Endothelial cell of umbilical vein (primary cell): ENCODE measurements around the gene RHD.

Experiments
- CTCF ChIP-seq, 2 donors: IDR thresholded peaks; 1 replicate in 1 of 2; 2 replicates in 1 of 2; pipeline ENCODE4 v1.5.1; 2011; ENCODE audit warnings: low read length in 2 of 2, mild to moderate bottlenecking in 2 of 2, moderate library complexity in 2 of 2, control low read depth in 1 of 2, inconsistent platforms in 1 of 2, low read depth in 1 of 2; ENCODE audit not compliant: insufficient read depth in 1 of 2; ENCODE audit errors: extremely low read depth in 1 of 2
- EZH2 ChIP-seq: IDR thresholded peaks from 2 replicates; pipeline ENCODE4 v1.6.1; 2012; ENCODE audit warnings: borderline replicate concordance, low read depth, mild to moderate bottlenecking, moderate library complexity, low read length, inconsistent platforms; ENCODE audit not compliant: severe bottlenecking
- FOS ChIP-seq: IDR thresholded peaks from 2 replicates; pipeline ENCODE4 v1.6.1; 2011; ENCODE audit warnings: mild to moderate bottlenecking, low read length, moderate library complexity, borderline replicate concordance; ENCODE audit not compliant: insufficient read depth
- GATA2 ChIP-seq: IDR thresholded peaks from 2 replicates; pipeline ENCODE4 v1.7.0; 2011; ENCODE audit warnings: low read depth, mild to moderate bottlenecking, moderate library complexity, mixed read lengths, low read length; ENCODE audit not compliant: insufficient read length, insufficient read depth
- JUN ChIP-seq: IDR thresholded peaks from 2 replicates; pipeline ENCODE4 v1.6.1; 2011; ENCODE audit warnings: borderline replicate concordance, low read depth; ENCODE audit not compliant: insufficient read length, insufficient read depth
- MAX ChIP-seq: IDR thresholded peaks from 2 replicates; pipeline ENCODE4 v1.6.1; 2011; ENCODE audit not compliant: insufficient read depth, insufficient read length
- MYC ChIP-seq: IDR thresholded peaks from one replicate; pipeline ENCODE4 v1.6.1; 2011; ENCODE audit warnings: mild to moderate bottlenecking, low read depth, low read length
- POLR2A ChIP-seq: IDR thresholded peaks from 2 replicates; pipeline ENCODE4 v1.6.1; 2012; ENCODE audit warnings: low read depth, mild to moderate bottlenecking, control low read depth, low read length
- POLR2AphosphoS5 ChIP-seq: IDR thresholded peaks from 2 replicates; pipeline ENCODE4 v1.6.1; 2012; ENCODE audit warnings: low read depth, mild to moderate bottlenecking, control low read depth, low read length, moderate library complexity; ENCODE audit not compliant: insufficient read depth

DNA sequence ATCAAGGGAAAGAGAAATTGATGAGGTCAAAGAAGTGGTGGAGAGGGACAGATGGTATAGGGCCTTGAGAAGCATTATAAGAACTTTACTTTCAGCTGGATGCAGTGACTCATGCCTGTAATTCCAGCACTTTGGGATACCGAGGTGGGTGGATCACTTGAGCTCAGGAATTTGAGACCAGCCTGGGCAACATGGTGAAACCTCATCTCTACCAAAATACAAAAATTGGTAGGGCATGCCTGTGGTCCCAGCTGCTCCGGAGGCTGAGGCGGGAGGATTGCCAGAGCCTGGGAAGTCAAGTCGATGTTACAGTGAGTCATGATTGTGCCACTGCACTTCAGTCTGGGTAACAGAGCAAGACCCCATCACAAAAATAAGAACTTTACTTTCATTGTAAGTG, 71.6 kb downstream of the RHD start:
- TF ChIP-seq CTCF (IDR thresholded peaks at IDR 0.05; ENCODE audit: extremely low read depth in 1 of 2, insufficient read depth in 1 of 2, low read depth in 1 of 2, low read length in 2 of 2) (no peak), MAX (no peak), POLR2A (no peak), EZH2 (no peak), POLR2AphosphoS5 (no peak), MYC (no peak), JUN (no peak), FOS (no peak), GATA2 (no peak)
